ENCODE measurements around the gene ZNF155. TPM values are rescaled to one million over a fixed set of nuclear protein-coding genes. Genes with fewer than 3 reads are reported as not detected.

Gene ZNF155
- polyA plus RNA-seq, 2 of the 4 experiments (the other 2 are of a cell fraction): 3.9 to 6.6 TPM

DNA sequence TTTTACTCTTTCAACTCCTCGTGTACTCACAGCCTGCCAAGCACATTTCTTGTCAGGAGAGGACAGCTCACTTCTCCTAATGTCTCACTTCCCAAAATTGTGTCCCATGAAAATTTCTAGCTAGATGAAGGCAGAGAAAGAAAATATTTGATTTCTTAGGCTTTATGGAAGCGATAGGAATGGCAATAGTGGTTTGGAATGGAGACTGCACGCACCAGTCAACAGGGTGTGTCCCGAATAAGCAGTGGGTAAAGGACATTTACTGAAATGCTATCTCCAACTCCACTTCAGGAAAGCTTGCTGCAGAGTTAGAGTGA is 40.9 kb downstream of the ZNF155 start:
- no peak for DNase-seq (ENCODE audit: low read depth in 1 of 2, low spot score in 1 of 2)
- CTCF ChIA-PET: interaction anchor here (0.9 kb wide), 1 partner anchor 175 kb away, joined by 4 read pairs; no protein-coding TSS in a partner anchor
- ATAC-seq: no peak; a peak in 2 of 6 replicates
- no peak for FAIRE-seq
- Histone ChIP-seq H3K9me3 (peaks cover 50% of the 10 kb centered on the region), H3K4me3 (peak overlapping the region; percentile 89), H3K4me1 (no peaks in the 10 kb centered on the region), H3K27ac (peak overlapping the region; percentile 81 to 87; a peak in 5 of 6 replicates), H3K4me2 (peak overlapping the region; percentile 81)
- WGBS (ENCODE audit: missing lambda C conversion rate): 60% methylated on average over 4 of the region's 4 CpGs
- no peak for TF ChIP-seq TP53 (CRISPR knock-in tag; IDR thresholded peaks at IDR 0.05)
- no peak for TF ChIP-seq JUNB (IDR thresholded peaks at IDR 0.05)
- TF ChIP-seq, protein P1, sequence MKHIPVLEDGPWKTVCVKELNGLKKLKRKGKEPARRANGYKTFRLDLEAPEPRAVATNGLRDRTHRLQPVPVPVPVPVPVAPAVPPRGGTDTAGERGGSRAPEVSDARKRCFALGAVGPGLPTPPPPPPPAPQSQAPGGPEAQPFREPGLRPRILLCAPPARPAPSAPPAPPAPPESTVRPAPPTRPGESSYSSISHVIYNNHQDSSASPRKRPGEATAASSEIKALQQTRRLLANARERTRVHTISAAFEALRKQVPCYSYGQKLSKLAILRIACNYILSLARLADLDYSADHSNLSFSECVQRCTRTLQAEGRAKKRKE (CRISPR knock-in tag; IDR thresholded peaks at IDR 0.05; ENCODE audit: low read depth): no peak
- no peak for TF ChIP-seq ZFP36 (IDR thresholded peaks at IDR 0.05; ENCODE audit: borderline replicate concordance, partially characterized antibody)
- TF ChIP-seq, protein P2, sequence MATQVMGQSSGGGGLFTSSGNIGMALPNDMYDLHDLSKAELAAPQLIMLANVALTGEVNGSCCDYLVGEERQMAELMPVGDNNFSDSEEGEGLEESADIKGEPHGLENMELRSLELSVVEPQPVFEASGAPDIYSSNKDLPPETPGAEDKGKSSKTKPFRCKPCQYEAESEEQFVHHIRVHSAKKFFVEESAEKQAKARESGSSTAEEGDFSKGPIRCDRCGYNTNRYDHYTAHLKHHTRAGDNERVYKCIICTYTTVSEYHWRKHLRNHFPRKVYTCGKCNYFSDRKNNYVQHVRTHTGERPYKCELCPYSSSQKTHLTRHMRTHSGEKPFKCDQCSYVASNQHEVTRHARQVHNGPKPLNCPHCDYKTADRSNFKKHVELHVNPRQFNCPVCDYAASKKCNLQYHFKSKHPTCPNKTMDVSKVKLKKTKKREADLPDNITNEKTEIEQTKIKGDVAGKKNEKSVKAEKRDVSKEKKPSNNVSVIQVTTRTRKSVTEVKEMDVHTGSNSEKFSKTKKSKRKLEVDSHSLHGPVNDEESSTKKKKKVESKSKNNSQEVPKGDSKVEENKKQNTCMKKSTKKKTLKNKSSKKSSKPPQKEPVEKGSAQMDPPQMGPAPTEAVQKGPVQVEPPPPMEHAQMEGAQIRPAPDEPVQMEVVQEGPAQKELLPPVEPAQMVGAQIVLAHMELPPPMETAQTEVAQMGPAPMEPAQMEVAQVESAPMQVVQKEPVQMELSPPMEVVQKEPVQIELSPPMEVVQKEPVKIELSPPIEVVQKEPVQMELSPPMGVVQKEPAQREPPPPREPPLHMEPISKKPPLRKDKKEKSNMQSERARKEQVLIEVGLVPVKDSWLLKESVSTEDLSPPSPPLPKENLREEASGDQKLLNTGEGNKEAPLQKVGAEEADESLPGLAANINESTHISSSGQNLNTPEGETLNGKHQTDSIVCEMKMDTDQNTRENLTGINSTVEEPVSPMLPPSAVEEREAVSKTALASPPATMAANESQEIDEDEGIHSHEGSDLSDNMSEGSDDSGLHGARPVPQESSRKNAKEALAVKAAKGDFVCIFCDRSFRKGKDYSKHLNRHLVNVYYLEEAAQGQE (IDR thresholded peaks at IDR 0.05): no peak
- TF ChIP-seq TFCP2L1 (CRISPR knock-in tag; IDR thresholded peaks at IDR 0.05): no peak
- no peak for TF ChIP-seq CHD2 (IDR thresholded peaks at IDR 0.05; ENCODE audit: low read length, partially characterized antibody)
- no peak for TF ChIP-seq GATA3 (IDR thresholded peaks at IDR 0.05; ENCODE audit: borderline replicate concordance)
- POLR2A ChIA-PET: no interaction called here

DNA sequence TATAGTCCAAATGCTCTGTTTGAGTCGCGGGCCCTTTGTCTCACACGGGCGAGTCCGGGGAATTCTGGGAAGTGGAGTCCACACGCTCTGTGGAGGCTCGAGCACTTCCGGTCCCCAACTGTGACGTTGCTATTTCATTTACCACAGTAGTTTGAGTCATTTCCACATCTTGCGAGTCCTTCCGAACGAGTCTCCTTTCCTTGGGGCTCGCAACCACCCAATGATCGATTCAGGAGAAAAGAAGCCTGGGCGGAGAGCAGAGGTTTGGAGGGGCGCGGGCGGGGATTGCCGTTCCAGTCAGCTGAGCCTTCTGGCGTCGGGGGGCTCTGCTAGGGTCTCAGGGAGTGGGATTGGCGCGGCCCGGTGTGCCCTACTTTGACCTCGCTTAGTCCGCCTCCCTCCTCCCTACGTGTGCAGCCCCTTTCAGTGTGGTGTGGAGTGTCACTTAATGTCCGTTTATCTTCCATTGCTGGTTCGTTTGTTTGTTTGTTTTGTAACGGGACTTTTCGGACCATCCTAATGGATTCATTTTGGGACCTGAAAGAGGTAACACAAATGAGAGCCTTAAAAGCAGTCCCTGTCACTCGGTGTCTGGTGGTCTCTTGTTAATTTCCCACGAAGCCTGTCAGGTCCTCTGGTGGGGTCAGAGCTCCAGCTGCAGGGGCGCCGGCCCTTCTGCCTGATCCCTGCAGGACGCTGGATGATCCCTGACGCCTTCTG is 41.4 kb downstream of the ZNF155 start, which contains the start of gene ZNF222:
ZNF222 (plus strand) TSS at position 163 of the 720 bp plus-strand sequence; CDS start at position 221, 58 bp downstream.
- POLR2A ChIA-PET: no interaction called here
- H3K4me1 ChIP-seq: no peaks in the 10 kb centered on the region
- H3K4me3 ChIP-seq: peak within 1 kb of the TSS; percentile 89
- peaks cover 52% of the 10 kb centered on the region for H3K9me3 ChIP-seq
- peak within 1 kb of the TSS; percentile 81 to 87 for H3K27ac ChIP-seq
- ATAC-seq: peak; percentile 99
- TF ChIP-seq CEBPB (IDR thresholded peaks at IDR 0.05): peak in 1 of 2 experiments; percentile 19; a peak in 1 of 4 replicates
- TF ChIP-seq POLR2A (IDR thresholded peaks at IDR 0.05; ENCODE audit: low read length): 0 out of 2 replicates have a peak, but pooled peaks have one; percentile 9
- TF ChIP-seq MAFK (IDR thresholded peaks at IDR 0.05; ENCODE audit: partially characterized antibody): peak; percentile 11
- no peak for TF ChIP-seq JUNB (IDR thresholded peaks at IDR 0.05)
- no peak for TF ChIP-seq CBX2 (IDR thresholded peaks at IDR 0.05; ENCODE audit: borderline replicate concordance, low read depth)
- TF ChIP-seq, protein P3, sequence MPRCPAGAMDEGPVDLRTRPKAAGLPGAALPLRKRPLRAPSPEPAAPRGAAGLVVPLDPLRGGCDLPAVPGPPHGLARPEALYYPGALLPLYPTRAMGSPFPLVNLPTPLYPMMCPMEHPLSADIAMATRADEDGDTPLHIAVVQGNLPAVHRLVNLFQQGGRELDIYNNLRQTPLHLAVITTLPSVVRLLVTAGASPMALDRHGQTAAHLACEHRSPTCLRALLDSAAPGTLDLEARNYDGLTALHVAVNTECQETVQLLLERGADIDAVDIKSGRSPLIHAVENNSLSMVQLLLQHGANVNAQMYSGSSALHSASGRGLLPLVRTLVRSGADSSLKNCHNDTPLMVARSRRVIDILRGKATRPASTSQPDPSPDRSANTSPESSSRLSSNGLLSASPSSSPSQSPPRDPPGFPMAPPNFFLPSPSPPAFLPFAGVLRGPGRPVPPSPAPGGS (IDR thresholded peaks at IDR 0.05): no peak
- TF ChIP-seq FOXS1 (CRISPR knock-in tag; IDR thresholded peaks at IDR 0.05): no peak
- TF ChIP-seq FOSL2 (IDR thresholded peaks at IDR 0.05): no peak
- TF ChIP-seq FOSL2 (CRISPR knock-in tag; IDR thresholded peaks at IDR 0.05): peak; percentile 42
- no peak for TF ChIP-seq SREBF2 (IDR thresholded peaks at IDR 0.05)
- no peak for TF ChIP-seq CBX8 (IDR thresholded peaks at IDR 0.05)
- TF ChIP-seq EP300 (IDR thresholded peaks at IDR 0.05): no peak
- TF ChIP-seq MAZ (IDR thresholded peaks at IDR 0.05; ENCODE audit: borderline replicate concordance, low read depth, low read length): no peak
- peak; percentile 54; the same call in 1 of the 2 replicates for TF ChIP-seq PHF8 (IDR thresholded peaks at IDR 0.05; ENCODE audit: borderline replicate concordance, low read depth)
- TF ChIP-seq MAX (IDR thresholded peaks at IDR 0.05): peak; percentile 51; the same call in 1 of the 2 replicates
- TF ChIP-seq RAD21 (conservative IDR thresholded peaks at IDR 0.05 in 1 of 2, IDR thresholded peaks at IDR 0.05 in 1 of 2): no peak
- TF ChIP-seq JUN (IDR thresholded peaks at IDR 0.05): no peak; a peak in 2 of 5 replicates
- peak; percentile 70 to 89 for DNase-seq (ENCODE audit: low read depth in 1 of 2, low spot score in 1 of 2)
- H3K4me2 ChIP-seq: peak within 1 kb of the TSS; percentile 81
- CTCF ChIA-PET: interaction anchor here (0.9 kb wide), 1 partner anchor 176 kb away, joined by 4 read pairs; no protein-coding TSS in a partner anchor
- 9% methylated on average over 37 of the region's 37 CpGs for WGBS (ENCODE audit: missing lambda C conversion rate)
- FAIRE-seq: peak; percentile 81

Measured in A549 (cell line).